ENCODE data around the gene ADAMTS19. TPM values are rescaled to one million over a fixed set of nuclear protein-coding genes. Genes with fewer than 3 reads are reported as not detected.

The ADAMTS19 gene
- total and polyA plus RNA-seq, 2 of the 8 experiments (the other 6 are each of a cell fraction or from before 2014, with no cell fraction given) = 17.3 to 28.8 TPM

DNA sequence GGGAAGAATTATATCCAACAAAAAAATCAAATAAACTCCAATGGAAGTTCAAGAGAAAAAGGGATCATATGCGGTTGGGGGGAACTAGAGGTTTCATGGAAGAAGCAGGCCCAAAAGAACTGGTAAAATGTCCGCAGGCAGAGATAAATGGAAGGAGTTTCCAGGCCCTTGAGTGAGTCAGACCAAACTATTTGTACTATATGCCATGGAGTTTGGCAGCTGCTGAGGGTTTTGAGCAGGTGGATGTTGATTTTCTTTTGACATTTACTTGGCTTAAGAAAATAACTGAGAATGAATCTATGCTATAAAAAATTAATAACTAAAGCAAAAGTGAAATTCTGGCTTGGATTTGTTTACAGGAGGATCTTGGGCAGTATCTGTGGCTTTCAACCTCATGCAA is 321.5 kb downstream of the ADAMTS19 start:
- Histone ChIP-seq H2AFZ (ENCODE audit: low read length) (no peak overlapping the region), H3K4me3 (ENCODE audit: extremely low read depth in 1 of 4, insufficient read depth in 2 of 4, low read depth in 3 of 4, low read length in 4 of 4) (no peak overlapping the region), H2BK15ac (ENCODE audit: low read length) (no peak overlapping the region), H2BK12ac (ENCODE audit: low read depth, low read length) (no peak overlapping the region), H2BK20ac (ENCODE audit: low read length) (no peak overlapping the region), H4K91ac (replicated peaks; ENCODE audit: insufficient read length, low read length) (no peak overlapping the region), H3K4ac (replicated peaks; ENCODE audit: insufficient read length, low read depth, low read length) (no peak overlapping the region), H3K79me2 (ENCODE audit: control insufficient read depth in 1 of 2, insufficient read depth in 2 of 2, low read length in 2 of 2) (no peaks in the 10 kb centered on the region), H3K36me3 (ENCODE audit: control insufficient read depth in 2 of 4, insufficient read depth in 4 of 4, low read length in 3 of 4) (no peaks in the 10 kb centered on the region), H3K4me2 (ENCODE audit: insufficient read depth in 1 of 2, low read depth in 2 of 2, low read length in 2 of 2) (no peak overlapping the region), H4K20me1 (replicated peaks in 1 of 2; ENCODE audit: control insufficient read depth in 1 of 2, insufficient read depth in 2 of 2, low read length in 2 of 2) (no peaks in the 10 kb centered on the region), H4K5ac (ENCODE audit: insufficient read length, low read depth, low read length) (no peak overlapping the region), H2AK5ac (ENCODE audit: low read depth, low read length) (no peak overlapping the region), H3K18ac (ENCODE audit: extremely low read depth, low read length) (no peak overlapping the region), H3K79me1 (ENCODE audit: low read depth, low read length) (no peaks in the 10 kb centered on the region), H3K23me2 (ENCODE audit: low read depth, low read length) (no peaks in the 10 kb centered on the region), H3K9ac (replicated peaks in 1 of 4; ENCODE audit: extremely low read depth in 1 of 4, low read depth in 3 of 4, low read length in 3 of 4) (no peak overlapping the region), H2BK120ac (replicated peaks; ENCODE audit: low read depth, low read length) (no peak overlapping the region), H3K23ac (ENCODE audit: insufficient read length) (no peak overlapping the region), H3K27me3 (replicated peaks in 1 of 4; ENCODE audit: control insufficient read depth in 3 of 4, extremely low read depth in 1 of 4, insufficient read depth in 3 of 4, low read length in 3 of 4) (no peaks in the 10 kb centered on the region), H3K56ac (replicated peaks; ENCODE audit: insufficient read length, low read depth, low read length) (no peak overlapping the region), H3K27ac (ENCODE audit: low read depth, low read length) (no peak overlapping the region), H3K14ac (ENCODE audit: insufficient read length) (no peak overlapping the region), H3K4me1 (replicated peaks in 1 of 4; ENCODE audit: control insufficient read depth in 3 of 4, insufficient read depth in 4 of 4, low read length in 3 of 4) (no peaks in the 10 kb centered on the region), H2BK5ac (ENCODE audit: low read depth, low read length) (no peak overlapping the region), H3K9me3 (ENCODE audit: insufficient read depth in 2 of 2, low read depth in 1 of 2, low read length in 1 of 2) (no peaks in the 10 kb centered on the region), H4K8ac (ENCODE audit: extremely low read depth, insufficient read depth, low read length) (no peak overlapping the region)
- ChIA-PET POLR2A (ENCODE audit: partially characterized antibody) (no interaction called here), CTCF (ENCODE audit: partially characterized antibody) (interaction anchor here (1.8 kb wide), 1 partner anchor 10 kb away, joined by 5 read pairs; no protein-coding TSS in a partner anchor)
- 88% methylated on average over 2 of the region's 2 CpGs; no CpG with 5 or more reads in 1 of the 2 experiments for WGBS, 2 experiments (ENCODE audit: extremely low coverage in 1 of 2, insufficient coverage in 1 of 2, insufficient read length in 1 of 2, insufficient replicate concordance in 2 of 2, low coverage in 1 of 2, low lambda C conversion rate in 2 of 2, missing lambda C conversion rate in 1 of 2)
- FAIRE-seq (no peak), DNase-seq (ENCODE audit: low read depth in 1 of 2, low spot score in 2 of 2) (no peak)
- no peak for TF ChIP-seq RFX5 (IDR thresholded peaks at IDR 0.05; ENCODE audit: borderline replicate concordance, low read depth, low read length)
- no peak for TF ChIP-seq TCF12 (IDR thresholded peaks at IDR 0.05; ENCODE audit: low read depth, low read length)
- TF ChIP-seq, protein P1, sequence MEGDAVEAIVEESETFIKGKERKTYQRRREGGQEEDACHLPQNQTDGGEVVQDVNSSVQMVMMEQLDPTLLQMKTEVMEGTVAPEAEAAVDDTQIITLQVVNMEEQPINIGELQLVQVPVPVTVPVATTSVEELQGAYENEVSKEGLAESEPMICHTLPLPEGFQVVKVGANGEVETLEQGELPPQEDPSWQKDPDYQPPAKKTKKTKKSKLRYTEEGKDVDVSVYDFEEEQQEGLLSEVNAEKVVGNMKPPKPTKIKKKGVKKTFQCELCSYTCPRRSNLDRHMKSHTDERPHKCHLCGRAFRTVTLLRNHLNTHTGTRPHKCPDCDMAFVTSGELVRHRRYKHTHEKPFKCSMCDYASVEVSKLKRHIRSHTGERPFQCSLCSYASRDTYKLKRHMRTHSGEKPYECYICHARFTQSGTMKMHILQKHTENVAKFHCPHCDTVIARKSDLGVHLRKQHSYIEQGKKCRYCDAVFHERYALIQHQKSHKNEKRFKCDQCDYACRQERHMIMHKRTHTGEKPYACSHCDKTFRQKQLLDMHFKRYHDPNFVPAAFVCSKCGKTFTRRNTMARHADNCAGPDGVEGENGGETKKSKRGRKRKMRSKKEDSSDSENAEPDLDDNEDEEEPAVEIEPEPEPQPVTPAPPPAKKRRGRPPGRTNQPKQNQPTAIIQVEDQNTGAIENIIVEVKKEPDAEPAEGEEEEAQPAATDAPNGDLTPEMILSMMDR (IDR thresholded peaks at IDR 0.05; ENCODE audit: control extremely low read depth in 1 of 3, insufficient read depth in 1 of 3, low read depth in 1 of 3, low read length in 3 of 3) = no peak
- TF ChIP-seq SP2 (IDR thresholded peaks at IDR 0.05; ENCODE audit: low read length) = no peak
- TF ChIP-seq BCL11A (IDR thresholded peaks at IDR 0.05; ENCODE audit: low read depth in 2 of 2, low read length in 2 of 2) = no peak
- TF ChIP-seq FOSL1 (IDR thresholded peaks at IDR 0.05; ENCODE audit: insufficient read depth, low read depth, low read length) = no peak
- TF ChIP-seq CBX5 (IDR thresholded peaks at IDR 0.05; ENCODE audit: low read depth, low read length) = no peak
- TF ChIP-seq ASH2L (IDR thresholded peaks at IDR 0.05; ENCODE audit: low read length) = no peak
- TF ChIP-seq, protein P2, sequence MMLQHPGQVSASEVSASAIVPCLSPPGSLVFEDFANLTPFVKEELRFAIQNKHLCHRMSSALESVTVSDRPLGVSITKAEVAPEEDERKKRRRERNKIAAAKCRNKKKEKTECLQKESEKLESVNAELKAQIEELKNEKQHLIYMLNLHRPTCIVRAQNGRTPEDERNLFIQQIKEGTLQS (IDR thresholded peaks at IDR 0.05; ENCODE audit: insufficient read depth, low read depth, low read length) = no peak
- no peak for TF ChIP-seq EP300 (IDR thresholded peaks at IDR 0.05; ENCODE audit: borderline replicate concordance in 1 of 2, low read depth in 2 of 2, low read length in 2 of 2)
- no peak for TF ChIP-seq SP4 (IDR thresholded peaks at IDR 0.05; ENCODE audit: low read length)
- no peak for TF ChIP-seq TAF7 (optimal IDR thresholded peaks at IDR 0.05; ENCODE audit: borderline replicate concordance, low read depth, low read length)
